GM03348 (cell line): ENCODE measurements around the gene ABL2.
A peak's percentile ranks its signal among the peaks of the same experiment; 100 is the strongest.
"Not testable (repeated sequence)": the region's sequence is repeated elsewhere in the genome, so short reads cannot be mapped to it uniquely, and the experiment has no call there.

Experiments used
- DNase-seq: peaks from one replicate; pipeline ENCODE4 v3.0.0; 2012; ENCODE audit warnings: low spot score

ABL2 gene

DNA sequence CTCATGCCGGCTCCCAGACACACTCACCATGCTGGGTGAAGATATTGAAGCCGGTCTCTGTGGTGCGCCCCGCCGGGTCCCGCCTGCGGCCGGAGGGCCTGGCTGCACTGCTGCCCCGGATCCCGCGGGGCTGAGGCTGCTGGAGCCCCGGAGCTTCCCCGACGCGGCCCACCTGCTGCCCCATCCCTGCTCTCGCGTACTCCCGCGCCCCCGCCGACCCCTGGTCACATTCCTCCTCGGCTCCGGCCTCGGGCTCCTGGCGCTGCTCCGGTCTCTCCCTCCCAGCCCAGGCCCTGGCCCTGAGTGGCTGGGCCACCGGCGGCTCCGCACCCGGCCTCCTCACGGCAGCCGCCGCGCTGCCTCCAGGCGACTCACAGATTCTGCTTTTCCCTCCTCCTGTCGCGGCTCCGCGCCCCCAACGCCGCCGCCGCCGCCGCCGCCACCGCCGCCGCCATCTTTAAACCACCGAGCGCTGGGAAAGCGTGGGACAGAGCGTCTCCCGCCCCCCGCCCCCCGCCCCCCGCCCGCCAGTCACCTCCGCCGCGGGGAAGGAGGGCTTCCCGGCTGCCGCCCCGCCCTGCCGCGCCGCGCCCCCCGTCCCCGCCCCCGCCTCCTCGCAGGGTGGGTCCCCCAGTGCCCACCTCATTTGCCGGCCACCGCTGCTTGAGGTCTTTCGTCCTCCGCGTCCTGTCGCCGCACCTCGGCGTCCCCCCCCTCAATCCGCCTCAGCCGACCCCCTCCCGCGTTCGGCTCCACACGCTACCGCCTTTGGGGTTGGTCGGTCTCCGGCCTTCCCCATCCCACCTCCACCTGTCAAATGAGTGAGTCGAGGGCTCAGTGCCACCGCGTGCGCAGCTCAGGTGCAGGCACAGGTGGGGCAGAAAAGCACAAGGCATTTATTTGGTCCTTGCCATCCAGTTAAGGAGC is at the start of gene ABL2:
TSS of gene ABL2 (minus strand) at position 464 of the 927 bp plus-strand sequence. CDS start at position 184, 280 bp downstream.
- DNase-seq: peak; percentile 88

DNA sequence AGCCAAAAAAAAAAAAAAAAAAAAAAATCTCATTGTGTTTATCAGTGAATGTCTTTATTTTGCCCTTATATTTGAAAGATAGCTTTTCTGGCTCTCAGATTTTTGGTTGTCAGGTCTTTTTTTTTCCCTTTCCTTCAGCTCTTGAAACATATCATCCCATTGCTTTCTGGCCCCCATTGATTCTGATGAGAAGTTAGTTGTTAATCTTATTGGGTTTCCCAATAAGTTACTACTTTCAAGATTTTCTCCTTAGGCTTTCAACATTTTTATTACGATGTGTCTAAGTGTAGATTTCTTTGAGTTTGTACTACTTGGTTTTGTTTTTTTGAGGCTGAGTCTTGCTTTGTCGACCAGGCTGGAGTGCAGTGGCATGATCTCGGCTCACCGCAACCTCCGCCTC is 49.4 kb upstream of the ABL2 start:
- DNase-seq: no peak

DNA sequence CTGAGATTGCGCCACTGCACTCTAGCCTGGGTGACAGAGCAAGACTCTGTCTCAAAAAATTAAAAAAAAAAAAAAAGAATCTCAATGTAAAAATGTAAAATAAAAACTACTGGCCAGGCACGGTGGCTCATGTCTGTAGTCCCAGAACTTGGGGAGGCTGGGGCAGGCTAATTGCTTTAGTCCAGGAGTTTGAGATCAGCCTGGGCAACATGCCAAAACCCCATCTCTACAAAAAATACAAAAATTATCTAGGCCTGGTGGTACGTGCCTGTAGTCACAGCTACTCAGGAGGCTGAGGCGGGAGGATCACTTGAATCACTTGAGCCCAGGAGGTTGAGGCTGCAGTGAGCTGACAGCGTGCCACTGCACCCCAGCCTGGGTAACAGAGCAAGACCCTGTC is 44.9 kb upstream of the ABL2 start:
- not testable (repeated sequence) for DNase-seq

DNA sequence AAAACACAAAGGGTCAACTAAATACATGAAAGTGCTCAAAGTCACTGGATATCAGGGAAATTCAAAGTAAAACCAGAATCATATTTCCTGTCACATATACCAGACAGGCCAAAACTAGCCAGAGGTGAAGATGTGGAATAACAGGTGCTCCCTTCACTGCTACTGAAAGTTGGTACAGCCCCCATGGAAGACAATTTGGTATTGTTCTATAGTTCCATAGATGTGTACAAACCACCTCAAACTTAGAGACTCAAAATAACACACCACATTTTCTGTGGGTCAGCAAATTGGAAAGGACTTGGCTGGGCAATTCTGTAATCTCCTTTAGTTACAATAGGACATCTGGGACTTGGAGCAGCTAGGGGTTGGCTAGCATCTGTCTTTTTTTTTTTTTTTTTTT is 39.6 kb upstream of the ABL2 start:
- no peak for DNase-seq

DNA sequence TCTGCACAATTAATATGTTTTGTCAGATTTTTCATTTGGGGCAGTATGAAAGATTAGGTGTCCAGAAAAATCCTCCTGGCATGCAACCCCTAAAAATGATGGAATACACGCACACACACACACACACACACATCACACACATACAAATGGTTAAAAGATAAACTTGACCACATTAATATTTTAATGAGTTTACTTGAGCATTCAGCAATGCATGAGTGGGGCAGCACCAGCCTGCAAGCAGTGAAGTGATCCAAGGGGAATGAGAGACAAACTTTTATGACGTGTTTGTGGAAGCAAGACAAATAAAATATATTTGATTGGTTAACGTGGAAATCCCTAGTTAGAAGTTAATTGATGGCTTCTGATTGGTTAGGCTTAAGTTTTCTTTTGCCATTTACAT is 35.0 kb upstream of the ABL2 start:
- no peak for DNase-seq

DNA sequence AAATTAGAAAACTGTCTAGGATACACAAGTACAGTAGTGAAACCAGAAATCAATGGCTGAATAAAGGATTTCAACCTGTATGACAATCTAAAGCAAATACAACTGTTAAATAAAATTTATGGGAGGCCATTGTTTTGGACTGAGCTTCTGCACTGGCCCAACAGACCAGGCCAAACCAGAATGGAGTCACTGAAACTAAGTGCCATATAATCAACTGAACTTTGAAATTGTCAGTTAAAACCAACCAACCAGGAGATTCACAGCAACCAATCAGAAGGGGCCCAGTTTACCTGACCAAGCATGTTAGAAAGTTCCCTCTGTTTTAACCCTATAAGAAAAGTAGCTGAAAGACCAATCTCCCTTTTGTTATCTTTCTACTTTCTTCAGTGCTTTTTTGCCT is 33.6 kb upstream of the ABL2 start:
- DNase-seq: no peak

DNA sequence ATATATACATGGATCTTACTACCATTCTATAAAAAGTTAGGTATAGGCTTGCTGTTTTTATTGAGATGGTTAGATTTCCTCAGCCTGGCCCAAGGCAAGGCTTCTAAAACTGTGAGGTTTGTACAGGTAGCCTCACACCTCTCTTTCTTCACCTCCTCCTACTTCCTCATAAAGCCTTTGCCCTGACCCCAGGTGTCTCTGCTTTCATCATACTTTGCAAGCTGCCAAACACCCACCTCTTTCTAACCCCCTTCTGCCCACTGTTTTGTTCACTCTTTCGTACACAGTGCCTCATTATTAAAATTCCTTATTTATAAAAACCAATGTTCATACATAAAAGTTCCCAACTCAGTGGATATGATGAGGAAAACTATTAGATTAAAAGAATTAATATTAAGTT is 32.7 kb upstream of the ABL2 start:
- no peak for DNase-seq

DNA sequence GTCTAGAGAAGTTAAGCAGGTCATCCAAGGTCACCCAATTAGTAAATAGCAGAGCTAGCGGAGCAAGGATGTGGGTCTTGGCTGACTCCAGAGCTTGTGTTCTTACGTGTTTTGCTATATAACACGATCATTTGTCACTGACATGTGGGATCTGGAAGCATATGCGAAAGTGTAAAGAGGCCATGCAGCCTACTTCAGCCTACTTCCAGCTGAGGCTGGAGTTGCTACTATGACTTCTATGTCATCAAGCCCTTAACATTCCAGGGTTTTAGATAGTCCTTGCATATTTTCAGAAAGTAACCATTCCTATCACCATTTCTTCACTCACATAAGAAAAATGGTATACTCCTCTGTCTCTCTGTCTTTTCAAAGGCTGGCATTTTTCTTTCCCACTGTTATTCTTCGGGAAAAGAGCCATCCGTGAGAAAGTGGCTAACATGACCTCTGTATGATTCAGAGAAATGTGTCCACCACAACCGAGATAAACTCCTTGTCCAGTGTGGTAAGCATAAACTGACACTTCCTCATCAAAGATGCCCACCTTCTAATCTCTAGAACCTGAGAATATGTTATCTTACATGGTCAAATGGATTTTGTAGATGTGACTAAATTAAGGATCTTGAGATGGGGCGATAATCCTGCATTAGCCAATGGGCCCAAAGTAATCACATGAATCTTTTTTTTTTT is 24.0 kb upstream of the ABL2 start:
- no peak for DNase-seq

DNA sequence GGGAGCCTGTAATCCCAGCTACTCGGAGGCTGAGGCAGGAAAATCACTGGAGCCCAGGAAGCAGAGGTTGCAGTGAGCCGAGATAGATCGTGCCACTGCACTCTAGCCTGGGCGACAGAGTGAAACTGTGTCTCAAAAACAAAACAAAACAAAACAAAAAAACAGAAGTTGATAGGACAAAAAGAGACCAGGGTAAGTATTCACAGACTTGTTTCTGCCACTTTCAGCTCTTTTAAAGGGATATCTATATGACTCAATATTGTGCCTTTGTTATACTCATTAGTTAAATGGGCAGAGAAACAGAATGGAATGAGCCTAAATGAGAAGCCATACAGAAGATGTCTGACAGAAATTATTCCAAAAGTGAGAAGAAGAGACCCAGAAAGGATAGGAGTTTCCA is 23.1 kb upstream of the ABL2 start:
- no peak for DNase-seq

DNA sequence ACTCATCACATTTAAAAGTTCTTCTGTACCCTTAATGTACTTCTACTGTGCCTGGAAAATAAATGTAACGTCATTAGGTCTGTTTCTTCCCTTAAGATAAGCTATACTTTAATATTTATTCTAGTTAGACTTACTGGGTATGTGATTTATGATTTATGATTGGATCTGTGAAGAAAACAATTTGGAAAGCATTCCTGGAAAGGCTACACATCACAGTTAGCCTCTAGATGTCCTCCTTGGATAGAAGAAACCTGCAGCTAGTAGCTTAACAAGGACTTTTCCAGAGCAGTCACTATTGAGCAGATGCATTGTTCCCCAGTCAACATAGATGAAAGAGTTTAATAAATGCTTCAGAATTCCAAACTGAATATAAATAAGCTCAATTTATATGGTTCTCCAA is 22.2 kb upstream of the ABL2 start:
- peak; percentile 70 for DNase-seq

DNA sequence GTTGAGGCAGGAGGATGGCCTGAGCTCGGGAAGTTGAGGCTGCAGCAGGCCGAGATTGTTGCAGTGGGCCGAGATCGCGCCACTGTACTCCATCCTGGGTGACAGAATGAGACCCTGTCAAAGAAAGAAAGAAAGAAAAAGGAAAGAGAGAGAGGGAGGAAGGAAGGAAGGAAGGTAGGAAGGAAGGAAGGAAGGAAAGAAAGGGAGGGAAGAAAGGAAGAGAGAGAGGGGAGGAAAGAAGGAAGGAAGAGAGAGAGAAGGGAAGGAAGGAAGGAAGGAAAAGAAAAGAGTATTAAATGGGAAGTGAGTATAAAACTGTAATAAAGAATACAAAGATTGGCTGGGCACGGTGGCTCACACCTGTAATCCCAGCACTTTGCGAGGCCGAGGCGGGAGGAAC is 18.4 kb upstream of the ABL2 start:
- no peak for DNase-seq

DNA sequence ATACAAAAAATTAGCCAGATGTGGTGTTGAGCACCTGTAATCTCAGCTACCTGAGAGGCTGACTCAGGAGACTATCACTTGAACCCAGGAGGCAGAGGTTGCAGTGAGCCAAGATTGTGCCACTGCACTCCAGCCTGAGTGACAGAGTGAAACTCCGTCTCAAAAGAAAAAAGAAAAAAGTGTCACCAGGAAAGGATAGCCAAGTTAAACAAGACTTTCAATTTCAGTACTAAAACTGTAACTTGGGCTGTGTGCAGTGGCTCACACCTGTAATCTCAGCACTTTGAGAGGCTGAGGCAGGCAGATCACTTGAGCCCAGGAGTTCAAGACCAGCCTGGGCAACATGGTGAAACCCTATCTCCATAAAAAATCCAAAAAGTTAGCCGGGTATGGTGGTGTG is 15.9 kb upstream of the ABL2 start:
- DNase-seq: not testable (repeated sequence)

DNA sequence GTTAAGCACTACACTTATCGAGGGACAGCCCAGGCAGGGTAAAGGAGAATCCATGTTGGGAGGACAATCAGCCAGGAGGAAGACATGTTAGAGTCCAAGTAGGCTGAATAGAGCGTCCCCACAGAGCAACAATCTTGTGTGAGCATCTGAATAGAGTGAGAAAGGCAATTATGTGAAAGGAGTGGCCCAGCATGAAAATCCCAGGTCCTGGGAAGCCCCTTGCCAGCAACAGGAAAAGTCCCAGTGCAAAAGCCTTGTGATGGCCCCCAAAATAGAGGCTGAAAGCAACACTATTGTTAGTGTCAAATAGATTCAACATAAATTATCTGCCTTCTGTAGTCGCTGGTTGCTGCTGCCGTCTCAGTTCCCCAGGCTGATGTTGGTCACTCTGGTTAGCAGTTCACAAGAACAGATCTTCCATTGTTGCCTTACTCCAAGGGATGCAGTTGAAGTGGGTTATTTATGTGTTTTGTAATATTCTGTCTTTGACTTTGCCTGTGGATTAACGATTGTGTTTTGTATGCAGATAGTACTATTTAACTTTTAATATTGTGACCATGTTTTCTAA is 12.1 kb upstream of the ABL2 start:
- no peak for DNase-seq

DNA sequence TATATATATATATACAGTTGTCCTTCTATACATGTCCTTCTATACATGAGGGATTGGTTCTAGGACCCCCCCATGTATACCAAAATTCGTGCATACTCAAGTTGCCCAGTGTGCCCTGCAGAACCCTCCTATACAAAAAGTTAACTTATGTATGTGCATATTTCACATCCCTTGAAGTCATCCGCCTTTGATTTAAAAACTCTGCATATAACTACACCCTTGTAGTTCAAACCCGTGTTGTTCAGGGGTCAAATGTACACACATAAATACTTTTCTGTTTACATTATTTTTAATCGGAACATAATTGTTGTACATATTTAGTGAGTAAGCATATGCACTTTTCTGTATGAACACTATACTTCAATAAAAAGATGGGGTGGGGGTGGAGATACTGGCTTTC is 7.7 kb upstream of the ABL2 start:
- DNase-seq: no peak

DNA sequence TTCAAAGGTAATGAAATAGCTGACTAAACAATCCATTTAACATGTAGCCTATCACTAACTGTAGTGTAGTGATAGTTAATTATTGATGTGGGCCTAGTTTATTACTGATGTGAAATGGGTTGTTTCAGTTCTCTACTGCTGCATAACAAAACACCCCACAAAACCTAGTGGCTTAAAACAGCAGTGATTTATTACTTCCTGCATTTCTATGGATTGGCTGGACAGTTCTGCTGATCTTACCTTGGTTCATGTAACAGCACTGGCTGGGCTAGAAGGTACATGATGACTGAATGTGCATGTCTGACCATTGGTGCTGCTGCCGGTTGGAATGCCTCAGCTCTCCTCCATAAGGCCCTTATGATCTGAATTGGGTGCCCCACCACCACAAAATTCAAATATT is 5.4 kb upstream of the ABL2 start:
- no peak for DNase-seq

DNA sequence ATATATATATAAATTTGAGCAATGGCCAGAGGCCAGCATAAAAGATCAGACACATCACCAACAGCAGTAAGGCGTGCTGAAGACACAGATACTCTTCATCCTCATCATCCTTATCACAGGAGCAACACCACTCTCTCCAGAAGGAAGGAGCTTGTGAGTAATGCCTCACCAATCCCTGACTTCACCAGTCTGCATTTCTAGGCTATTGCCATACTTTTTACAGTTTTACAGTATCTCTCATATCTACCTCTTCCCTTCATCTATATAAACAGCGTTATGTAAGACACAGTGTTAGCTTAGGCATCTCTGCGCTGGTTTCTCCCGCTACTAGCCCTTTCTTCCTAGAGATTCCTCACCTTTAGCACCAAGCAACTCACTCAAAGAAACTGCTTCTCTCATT is 2.4 kb upstream of the ABL2 start:
- peak; percentile 42 for DNase-seq

DNA sequence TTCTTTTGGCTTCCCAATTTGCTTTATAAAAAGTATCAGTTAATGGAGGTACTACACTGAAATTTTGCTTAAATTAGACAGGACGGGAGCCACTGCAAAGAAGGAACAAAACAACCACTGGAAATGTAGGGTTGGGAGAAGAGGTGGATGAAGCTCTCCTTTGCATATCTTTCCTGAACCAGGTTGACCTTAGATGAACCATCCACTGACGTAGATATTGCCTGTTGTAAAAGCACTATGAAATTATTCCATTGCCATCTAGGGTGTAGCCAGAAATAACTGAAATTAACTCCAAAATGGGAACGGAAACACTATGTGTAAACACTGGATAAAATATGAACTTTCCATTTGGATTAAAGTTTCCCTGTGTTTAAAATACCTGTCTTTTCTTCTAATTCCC is 1.2 kb upstream of the ABL2 start:
- DNase-seq: no peak

DNA sequence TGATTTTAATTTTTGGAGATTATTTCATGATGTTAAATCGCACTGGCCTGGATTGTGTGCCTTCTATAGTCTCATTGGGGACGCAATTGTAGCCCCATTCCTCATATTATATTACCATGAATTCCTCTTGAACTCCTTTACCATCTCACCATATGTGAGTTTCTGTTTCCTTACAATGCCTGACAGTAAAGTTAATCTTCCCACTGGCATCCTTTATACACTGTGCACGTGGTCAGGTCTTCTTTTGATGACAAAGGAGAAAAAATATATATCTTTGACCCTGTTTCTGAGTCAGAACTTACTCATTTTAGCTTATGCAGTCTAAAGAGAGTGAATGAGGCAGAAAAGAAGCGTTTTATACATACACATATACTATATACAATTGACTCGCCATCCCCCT is 774 bp upstream of the ABL2 start:
- no peak for DNase-seq

DNA sequence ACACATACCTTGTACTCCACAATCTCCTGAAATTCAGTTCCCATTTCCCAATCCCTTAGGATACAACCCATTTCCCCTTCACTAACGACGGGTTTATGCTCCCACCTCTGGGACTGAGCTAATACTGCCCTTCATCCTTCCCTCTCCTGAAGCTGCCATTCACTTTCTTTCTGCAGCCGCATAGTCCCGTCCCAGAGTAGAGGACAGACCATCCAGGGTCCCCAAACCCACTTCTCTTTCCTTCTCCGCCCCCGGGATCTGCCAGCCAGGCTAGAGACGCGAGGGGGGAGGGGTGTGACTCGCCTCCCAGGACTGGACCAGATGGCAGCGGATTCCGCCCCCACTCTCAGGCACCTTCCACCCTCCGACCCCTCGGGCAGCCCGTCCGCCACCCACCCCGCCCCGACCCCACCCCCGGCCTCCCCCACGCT is 679 bp downstream of the ABL2 start:
- peak; percentile 76 for DNase-seq

DNA sequence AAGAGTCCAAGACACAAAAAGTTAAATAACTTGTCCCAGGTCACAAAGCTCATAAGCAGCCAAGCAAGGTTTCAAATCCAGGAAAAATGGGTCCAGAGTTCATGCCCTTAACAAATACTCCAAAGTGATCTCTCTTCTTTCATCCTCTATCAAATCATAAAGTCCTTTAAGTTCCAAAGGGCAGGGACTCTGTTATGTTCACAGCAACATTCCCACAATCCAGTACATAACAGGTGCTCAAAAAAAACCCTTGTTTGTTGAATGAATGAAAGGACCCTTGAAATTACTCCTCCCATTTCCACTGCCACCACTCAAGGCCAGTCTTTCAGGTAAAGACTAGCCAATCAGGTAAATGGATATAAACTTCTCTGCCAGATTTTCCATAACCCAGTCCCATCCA is 2.7 kb downstream of the ABL2 start:
- DNase-seq: no peak

DNA sequence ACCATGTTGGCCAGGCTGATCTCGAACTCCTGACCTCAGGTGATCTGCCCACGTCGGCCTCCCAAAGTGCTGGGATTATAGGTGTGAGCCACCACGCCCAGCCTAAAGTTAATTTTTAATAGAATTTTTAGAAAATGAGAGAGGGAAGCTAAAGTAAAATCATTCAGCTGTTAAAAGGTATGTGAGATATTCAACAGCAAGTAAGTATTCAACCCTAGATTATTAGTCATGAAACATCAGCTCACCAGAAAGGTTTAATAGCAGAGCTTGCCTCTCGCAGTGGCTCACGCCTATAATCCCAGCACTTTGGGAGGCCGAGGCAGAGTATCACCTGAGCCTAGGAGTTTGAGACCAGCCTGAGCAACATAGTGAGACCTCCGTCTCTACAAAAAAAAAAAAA is 5.0 kb downstream of the ABL2 start:
- DNase-seq: not testable (repeated sequence)

DNA sequence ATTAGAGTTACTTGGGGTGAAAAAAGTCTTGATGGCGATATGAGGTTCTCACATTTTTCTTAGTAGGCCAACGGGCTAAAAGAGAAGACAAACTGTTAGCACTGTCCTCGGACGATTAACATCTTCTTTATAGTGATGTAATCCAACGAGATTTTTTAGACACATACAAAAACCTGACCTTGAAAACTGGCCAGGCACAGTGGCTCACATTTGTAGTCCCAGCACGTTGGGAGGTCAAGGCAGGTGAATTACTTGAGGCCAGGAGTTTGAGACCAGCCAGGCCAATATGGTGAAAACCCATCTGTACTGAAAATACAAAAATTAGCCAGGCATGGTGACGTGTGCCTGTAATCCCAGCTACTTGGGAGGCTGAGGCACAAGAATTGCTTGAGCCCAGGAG is 8.4 kb downstream of the ABL2 start:
- not testable (repeated sequence) for DNase-seq

DNA sequence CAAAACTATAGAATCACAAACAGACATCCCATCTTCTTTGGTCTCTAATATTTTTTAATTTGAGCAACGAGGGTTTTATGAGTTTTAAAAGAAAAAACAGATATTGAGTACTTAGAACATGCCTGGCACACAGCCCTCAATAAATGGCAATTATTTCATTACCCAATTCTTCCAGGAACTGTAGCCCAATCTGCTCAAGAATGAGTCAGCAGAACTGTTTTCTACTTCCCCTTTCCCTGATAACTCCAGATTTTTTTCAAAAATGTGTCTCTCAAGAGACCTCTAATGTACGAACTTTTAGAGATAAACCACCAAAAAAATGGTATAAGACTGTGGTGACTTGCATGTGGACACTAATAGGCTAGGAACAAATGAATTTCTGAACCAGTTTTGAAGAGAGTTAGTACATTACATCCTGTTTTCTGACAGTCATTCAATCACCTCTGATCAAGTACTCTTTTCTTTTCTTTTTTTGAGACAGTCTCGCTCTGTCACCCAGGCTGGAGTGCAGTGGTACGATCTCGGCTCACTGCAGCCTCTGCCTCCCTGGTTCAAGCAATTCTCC is 11.5 kb downstream of the ABL2 start:
- peak; percentile 65 for DNase-seq
